RWPE2 (cell line): ENCODE data around the gene KIAA1549.

ENCODE experiments used
- ATAC-seq: fragments of 200-7000 bp; cut with Tn5 transposase; 3 replicates; pipeline ENCODE4 v1.9.1; 2021; ENCODE audit warnings: low read depth
- DNase-seq: peaks from one replicate; pipeline ENCODE4 v3.0.0-alpha.2; 2020; ENCODE audit warnings: low spot score
- H3K27ac ChIP-seq: fragments of 450-650 bp; 2 replicates; pipeline ENCODE4 v1.5.1; 2017; ENCODE audit warnings: mild to moderate bottlenecking; ENCODE audit not compliant: poor library complexity, severe bottlenecking
- H3K27me3 ChIP-seq: fragments of 250-450 bp; sonication (Bioruptor Pico); 2 replicates; pipeline ENCODE4 v1.5.1; 2021; ENCODE audit warnings: mild to moderate bottlenecking, moderate library complexity; ENCODE audit not compliant: insufficient read depth, poor library complexity, severe bottlenecking
- H3K36me3 ChIP-seq: fragments of 250-450 bp; sonication (Bioruptor Pico); 2 replicates; pipeline ENCODE4 v1.5.1; 2020; ENCODE audit warnings: low read depth, mild to moderate bottlenecking, moderate library complexity
- H3K4me1 ChIP-seq: fragments of 250-450 bp; sonication (Bioruptor Pico); 2 replicates; pipeline ENCODE4 v1.5.1; 2021; ENCODE audit warnings: mild to moderate bottlenecking, moderate library complexity; ENCODE audit not compliant: insufficient read depth, poor library complexity, severe bottlenecking
- H3K4me3 ChIP-seq: fragments of 250-450 bp; sonication (Bioruptor Pico); 2 replicates; pipeline ENCODE4 v1.5.1; 2021; ENCODE audit warnings: mild to moderate bottlenecking, moderate library complexity; ENCODE audit not compliant: severe bottlenecking
- H3K9me3 ChIP-seq: fragments of 250-450 bp; sonication (Bioruptor Pico); 2 replicates; pipeline ENCODE4 v1.5.1; 2021; ENCODE audit warnings: mild to moderate bottlenecking, moderate library complexity; ENCODE audit not compliant: severe bottlenecking
- CTCF ChIP-seq: fragments of 450-650 bp; IDR thresholded peaks from one replicate; pipeline ENCODE4 v1.5.1; 2017; ENCODE audit warnings: mild to moderate bottlenecking, moderate library complexity; ENCODE audit not compliant: poor library complexity, severe bottlenecking

KIAA1549 gene

GRCh38 chr7:138784692-138785091 is 196.5 kb downstream of the KIAA1549 start:
- Histone ChIP-seq H3K36me3 (no peaks in the 10 kb centered on the region), H3K4me3 (no peak overlapping the region), H3K9me3 (no peaks in the 10 kb centered on the region), H3K27ac (no peak overlapping the region), H3K27me3 (no peaks in the 10 kb centered on the region), H3K4me1 (peaks cover 3% of the 10 kb centered on the region)
- no peak for ATAC-seq
- DNase-seq: no peak
- TF ChIP-seq CTCF: no peak
